HG02571 (cell line): ENCODE results near the gene CACNA1E.
A peak's percentile ranks its signal among the peaks of the same experiment; 100 is the strongest.

Experiments
- ATAC-seq: cut with Tn5 transposase; IDR thresholded peaks from one replicate; pipeline ENCODE4 v1.9.1; 2021; ENCODE audit warnings: mild to moderate bottlenecking, moderate library complexity; ENCODE audit not compliant: unreplicated experiment

CACNA1E gene

GRCh38 chr1:181482521-181483284 is 614 bp upstream of the CACNA1E start:
- ATAC-seq: peak; percentile 40

- no peak for ATAC-seq
These were observed 1.5 kb downstream of the CACNA1E start for GRCh38 chr1:181484821-181485220.

- peak; percentile 47 for ATAC-seq
These were observed 2.2 kb downstream of the CACNA1E start for GRCh38 chr1:181485287-181486097.

- ATAC-seq: no peak
These were observed 2.7 kb downstream of the CACNA1E start for GRCh38 chr1:181486098-181486420.

- ATAC-seq: no peak
These were observed 5.5 kb downstream of the CACNA1E start for GRCh38 chr1:181488866-181489265.

GRCh38 chr1:181490276-181490675 is 7.0 kb downstream of the CACNA1E start:
- no peak for ATAC-seq

- ATAC-seq: no peak
These were observed 7.7 kb downstream of the CACNA1E start for GRCh38 chr1:181490740-181491712.

- ATAC-seq: no peak
These were observed 9.8 kb downstream of the CACNA1E start for GRCh38 chr1:181493166-181493565.

GRCh38 chr1:181493885-181494284 is 10.6 kb downstream of the CACNA1E start:
- no peak for ATAC-seq

GRCh38 chr1:181496759-181497158 is 13.4 kb downstream of the CACNA1E start:
- no peak for ATAC-seq

- ATAC-seq: no peak
These were observed 14.6 kb downstream of the CACNA1E start for GRCh38 chr1:181497870-181498269.

- no peak for ATAC-seq
These were observed 16.5 kb downstream of the CACNA1E start for GRCh38 chr1:181499825-181500224.

GRCh38 chr1:181500636-181501035 is 17.3 kb downstream of the CACNA1E start:
- ATAC-seq: no peak

- ATAC-seq: no peak
These were observed 18.3 kb downstream of the CACNA1E start for GRCh38 chr1:181501612-181502011.

- ATAC-seq: no peak
These were observed 20.0 kb downstream of the CACNA1E start for GRCh38 chr1:181503171-181503810.

GRCh38 chr1:181504399-181504842 is 21.1 kb downstream of the CACNA1E start:
- ATAC-seq: peak; percentile 38

GRCh38 chr1:181506563-181507353 is 23.4 kb downstream of the CACNA1E start:
- ATAC-seq: no peak

- no peak for ATAC-seq
These were observed 25.3 kb downstream of the CACNA1E start for GRCh38 chr1:181508486-181509165.

GRCh38 chr1:181513786-181514297 is 30.5 kb downstream of the CACNA1E start:
- no peak for ATAC-seq
